Measurements from ENCODE around the gene TEC. TPM values are rescaled to one million over a fixed set of nuclear protein-coding genes. Genes with fewer than 3 reads are reported as not detected.

The TEC gene
- total and polyA plus RNA-seq, 2 experiments from 2014 or later, result 2.9 to 3.0 TPM

DNA sequence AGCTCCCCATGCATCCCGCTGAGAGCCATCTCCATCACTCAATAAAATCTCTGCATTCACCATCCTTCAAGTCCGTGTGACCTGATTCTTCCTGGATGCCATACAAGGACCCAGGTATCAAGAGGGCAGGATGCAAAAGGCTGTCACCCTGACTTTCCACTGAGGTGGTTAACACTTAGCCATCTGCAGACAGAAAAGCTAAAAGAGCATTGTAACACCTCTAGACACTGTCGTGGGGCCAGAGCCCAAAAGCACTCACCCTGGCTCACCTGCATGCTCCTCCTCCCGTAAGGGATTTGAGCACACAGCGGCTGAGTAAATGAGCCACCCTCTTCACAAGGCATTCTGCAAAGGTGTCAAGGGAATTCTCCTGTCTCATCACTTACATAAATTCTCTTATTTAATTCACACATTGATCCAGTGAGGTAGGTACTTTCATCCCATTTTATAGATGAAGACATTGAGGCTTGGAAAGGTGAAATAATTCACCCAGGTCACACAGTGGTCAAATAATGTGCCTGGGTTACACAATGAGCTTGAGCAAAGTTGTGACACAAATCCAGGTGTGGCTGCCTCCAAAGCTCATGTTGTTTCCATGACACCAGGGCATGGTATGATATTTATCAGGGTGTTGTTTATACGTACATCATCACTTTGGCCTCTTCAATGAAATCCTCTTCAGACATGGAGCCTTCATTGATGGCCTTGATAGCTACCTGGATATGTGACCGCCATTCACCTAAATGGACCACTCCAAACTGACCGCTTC, 183.6 kb downstream of the TEC start (continued):
- TF ChIP-seq, protein P1, sequence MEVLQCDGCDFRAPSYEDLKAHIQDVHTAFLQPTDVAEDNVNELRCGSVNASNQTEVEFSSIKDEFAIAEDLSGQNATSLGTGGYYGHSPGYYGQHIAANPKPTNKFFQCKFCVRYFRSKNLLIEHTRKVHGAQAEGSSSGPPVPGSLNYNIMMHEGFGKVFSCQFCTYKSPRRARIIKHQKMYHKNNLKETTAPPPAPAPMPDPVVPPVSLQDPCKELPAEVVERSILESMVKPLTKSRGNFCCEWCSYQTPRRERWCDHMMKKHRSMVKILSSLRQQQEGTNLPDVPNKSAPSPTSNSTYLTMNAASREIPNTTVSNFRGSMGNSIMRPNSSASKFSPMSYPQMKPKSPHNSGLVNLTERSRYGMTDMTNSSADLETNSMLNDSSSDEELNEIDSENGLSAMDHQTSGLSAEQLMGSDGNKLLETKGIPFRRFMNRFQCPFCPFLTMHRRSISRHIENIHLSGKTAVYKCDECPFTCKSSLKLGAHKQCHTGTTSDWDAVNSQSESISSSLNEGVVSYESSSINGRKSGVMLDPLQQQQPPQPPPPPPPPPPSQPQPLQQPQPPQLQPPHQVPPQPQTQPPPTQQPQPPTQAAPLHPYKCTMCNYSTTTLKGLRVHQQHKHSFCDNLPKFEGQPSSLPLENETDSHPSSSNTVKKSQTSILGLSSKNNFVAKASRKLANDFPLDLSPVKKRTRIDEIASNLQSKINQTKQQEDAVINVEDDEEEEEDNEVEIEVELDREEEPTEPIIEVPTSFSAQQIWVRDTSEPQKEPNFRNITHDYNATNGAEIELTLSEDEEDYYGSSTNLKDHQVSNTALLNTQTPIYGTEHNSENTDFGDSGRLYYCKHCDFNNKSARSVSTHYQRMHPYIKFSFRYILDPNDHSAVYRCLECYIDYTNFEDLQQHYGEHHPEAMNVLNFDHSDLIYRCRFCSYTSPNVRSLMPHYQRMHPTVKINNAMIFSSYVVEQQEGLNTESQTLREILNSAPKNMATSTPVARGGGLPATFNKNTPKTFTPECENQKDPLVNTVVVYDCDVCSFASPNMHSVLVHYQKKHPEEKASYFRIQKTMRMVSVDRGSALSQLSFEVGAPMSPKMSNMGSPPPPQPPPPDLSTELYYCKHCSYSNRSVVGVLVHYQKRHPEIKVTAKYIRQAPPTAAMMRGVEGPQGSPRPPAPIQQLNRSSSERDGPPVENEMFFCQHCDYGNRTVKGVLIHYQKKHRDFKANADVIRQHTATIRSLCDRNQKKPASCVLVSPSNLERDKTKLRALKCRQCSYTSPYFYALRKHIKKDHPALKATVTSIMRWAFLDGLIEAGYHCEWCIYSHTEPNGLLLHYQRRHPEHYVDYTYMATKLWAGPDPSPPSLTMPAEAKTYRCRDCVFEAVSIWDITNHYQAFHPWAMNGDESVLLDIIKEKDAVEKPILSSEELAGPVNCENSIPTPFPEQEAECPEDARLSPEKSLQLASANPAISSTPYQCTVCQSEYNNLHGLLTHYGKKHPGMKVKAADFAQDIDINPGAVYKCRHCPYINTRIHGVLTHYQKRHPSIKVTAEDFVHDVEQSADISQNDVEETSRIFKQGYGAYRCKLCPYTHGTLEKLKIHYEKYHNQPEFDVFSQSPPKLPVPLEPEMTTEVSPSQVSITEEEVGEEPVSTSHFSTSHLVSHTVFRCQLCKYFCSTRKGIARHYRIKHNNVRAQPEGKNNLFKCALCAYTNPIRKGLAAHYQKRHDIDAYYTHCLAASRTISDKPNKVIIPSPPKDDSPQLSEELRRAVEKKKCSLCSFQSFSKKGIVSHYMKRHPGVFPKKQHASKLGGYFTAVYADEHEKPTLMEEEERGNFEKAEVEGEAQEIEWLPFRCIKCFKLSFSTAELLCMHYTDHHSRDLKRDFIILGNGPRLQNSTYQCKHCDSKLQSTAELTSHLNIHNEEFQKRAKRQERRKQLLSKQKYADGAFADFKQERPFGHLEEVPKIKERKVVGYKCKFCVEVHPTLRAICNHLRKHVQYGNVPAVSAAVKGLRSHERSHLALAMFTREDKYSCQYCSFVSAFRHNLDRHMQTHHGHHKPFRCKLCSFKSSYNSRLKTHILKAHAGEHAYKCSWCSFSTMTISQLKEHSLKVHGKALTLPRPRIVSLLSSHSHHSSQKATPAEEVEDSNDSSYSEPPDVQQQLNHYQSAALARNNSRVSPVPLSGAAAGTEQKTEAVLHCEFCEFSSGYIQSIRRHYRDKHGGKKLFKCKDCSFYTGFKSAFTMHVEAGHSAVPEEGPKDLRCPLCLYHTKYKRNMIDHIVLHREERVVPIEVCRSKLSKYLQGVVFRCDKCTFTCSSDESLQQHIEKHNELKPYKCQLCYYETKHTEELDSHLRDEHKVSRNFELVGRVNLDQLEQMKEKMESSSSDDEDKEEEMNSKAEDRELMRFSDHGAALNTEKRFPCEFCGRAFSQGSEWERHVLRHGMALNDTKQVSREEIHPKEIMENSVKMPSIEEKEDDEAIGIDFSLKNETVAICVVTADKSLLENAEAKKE (CRISPR knock-in tag; IDR thresholded peaks at IDR 0.05), result no peak
- no peak for TF ChIP-seq STAT1 (IDR thresholded peaks at IDR 0.05; ENCODE audit: unreplicated experiment)
- no peak for TF ChIP-seq EZH2 (IDR thresholded peaks at IDR 0.05; ENCODE audit: low read depth, unreplicated experiment)

Small RNA genes lying within 50 kb of the gene (small RNA-seq; reads per million reads assigned to genes)
- gene RF00019 (ENCODE audit: low replicate concordance) (not detected), gene RF00026 (ENCODE audit: low replicate concordance) (not detected), gene RNU6-838P (ENCODE audit: low replicate concordance) (not detected)

Other genes starting within 250 kb of the TEC start
- 0.14 and 0.50 TPM in 2 replicates for gene TXK, start 135.6 kb downstream of the TEC start, total RNA-seq (2014; rRNA removed; shearing (Covaris generic))
- 0.40 TPM in 1 of 2 replicates, not detected in the other for gene TXK, start 135.6 kb downstream of the TEC start, polyA plus RNA-seq (2016; fragmentation: Nextera tagmentation; extraction: Ambion mirVana)
- 27.9 and 33.5 TPM in 2 replicates for gene SLAIN2, start 71.7 kb upstream of the TEC start, total RNA-seq (2014; rRNA removed; shearing (Covaris generic))
- 21.2 and 21.9 TPM in 2 replicates for gene SLAIN2, start 71.7 kb upstream of the TEC start, polyA plus RNA-seq (2016; fragmentation: Nextera tagmentation; extraction: Ambion mirVana)
- 2.3 and 4.3 TPM in 2 replicates for gene SLC10A4, start 213.5 kb upstream of the TEC start, total RNA-seq (2014; rRNA removed; shearing (Covaris generic))
- gene SLC10A4, start 213.5 kb upstream of the TEC start, polyA plus RNA-seq (2016; fragmentation: Nextera tagmentation; extraction: Ambion mirVana), result 2.1 and 2.3 TPM in 2 replicates
- gene ZAR1, start 220.4 kb upstream of the TEC start, total RNA-seq (2014; rRNA removed; shearing (Covaris generic)), result 0.78 and 1.6 TPM in 2 replicates
- gene ZAR1, start 220.4 kb upstream of the TEC start, polyA plus RNA-seq (2016; fragmentation: Nextera tagmentation; extraction: Ambion mirVana), result 0.14 and 0.27 TPM in 2 replicates